HepG2 (cell line): Measurements from ENCODE around the gene SMYD4. TPM values are rescaled to one million over a fixed set of nuclear protein-coding genes. Genes with fewer than 3 reads are reported as not detected.

Source experiments
- CREBL2 ChIP-seq: sonication (generic); formaldehyde crosslinking; IDR thresholded peaks from 2 replicates; pipeline ENCODE4 v1.8.1; 2023; ENCODE audit warnings: missing genetic modification reagents, mild to moderate bottlenecking, borderline replicate concordance
- ELK4 ChIP-seq: sonication (generic); formaldehyde crosslinking; IDR thresholded peaks from 2 replicates; pipeline ENCODE4 v1.9.0; 2021; ENCODE audit warnings: missing genetic modification reagents, borderline replicate concordance
- EP300 ChIP-seq, 3 experiments: sonication (generic) in 1 of 3; formaldehyde crosslinking in 1 of 3; IDR thresholded peaks; 2 replicates each; pipeline versions ENCODE4 v1.5.1 to v1.6.1; 2011 to 2020; ENCODE audit warnings: low read depth in 2 of 3, low read length in 2 of 3, borderline replicate concordance in 1 of 3, improper control_type of control experiment in 1 of 3, mild to moderate bottlenecking in 1 of 3, missing genetic modification reagents in 1 of 3, moderate library complexity in 1 of 3
- FOXA1 ChIP-seq, 2 experiments: fragments of 450-650 bp in 1 of 2; sonication (generic) in 1 of 2; formaldehyde crosslinking in 1 of 2; IDR thresholded peaks; 2 replicates each; pipeline versions ENCODE4 v1.4.0 to v1.6.1; 2016 to 2020; ENCODE audit warnings: missing genetic modification reagents in 1 of 2
- HMGA1 ChIP-seq: sonication (generic); formaldehyde crosslinking; conservative IDR thresholded peaks from 2 replicates; pipeline ENCODE4 v1.4.0; 2020; ENCODE audit warnings: missing genetic modification reagents
- JUND ChIP-seq: sonication (generic); formaldehyde crosslinking; IDR thresholded peaks from 2 replicates; pipeline ENCODE4 v1.8.0; 2022; ENCODE audit warnings: mild to moderate bottlenecking, missing genetic modification reagents
- PCBP2 ChIP-seq: fragments of 200-400 bp; formaldehyde crosslinking; optimal IDR thresholded peaks from 2 replicates; pipeline ENCODE3; 2018; ENCODE audit warnings: low read length, low read depth; ENCODE audit not compliant: poor library complexity, severe bottlenecking
- PTBP1 ChIP-seq: fragments of 200-400 bp; formaldehyde crosslinking; IDR thresholded peaks from 2 replicates; pipeline ENCODE4 v1.6.1; 2018; ENCODE audit warnings: low read length, low read depth; ENCODE audit not compliant: poor library complexity, severe bottlenecking
- SATB2 ChIP-seq: sonication (generic); formaldehyde crosslinking; IDR thresholded peaks from 2 replicates; pipeline ENCODE4 v1.5.0; 2020; ENCODE audit warnings: missing genetic modification reagents
- SMARCC2 ChIP-seq: fragments of 450-650 bp; IDR thresholded peaks from 2 replicates; pipeline ENCODE4 v1.6.1; 2017; ENCODE audit warnings: antibody characterized with exemption, mild to moderate bottlenecking
- SRSF4 ChIP-seq: fragments of 200-400 bp; formaldehyde crosslinking; IDR thresholded peaks from one replicate; pipeline ENCODE4 v1.6.1; 2018; ENCODE audit warnings: mild to moderate bottlenecking, low read depth, low read length, moderate library complexity; ENCODE audit not compliant: poor library complexity, severe bottlenecking
- YY1 ChIP-seq: IDR thresholded peaks from 2 replicates; pipeline ENCODE4 v1.6.1; 2011; ENCODE audit warnings: low read length, low read depth, moderate library complexity, mild to moderate bottlenecking; ENCODE audit not compliant: insufficient read depth, insufficient replicate concordance
- ZBTB8A ChIP-seq: sonication (generic); formaldehyde crosslinking; IDR thresholded peaks from 2 replicates; pipeline ENCODE4 v1.4.0; 2020; ENCODE audit warnings: mild to moderate bottlenecking, low read depth, missing genetic modification reagents, borderline replicate concordance
- ZNF501 ChIP-seq: sonication (generic); formaldehyde crosslinking; IDR thresholded peaks from 2 replicates; pipeline ENCODE4 v1.5.1; 2020; ENCODE audit warnings: mild to moderate bottlenecking, moderate library complexity, missing genetic modification reagents
- ZNF703 ChIP-seq: sonication (generic); formaldehyde crosslinking; IDR thresholded peaks from 2 replicates; pipeline ENCODE4 v1.5.1; 2020; ENCODE audit warnings: missing genetic modification reagents, mild to moderate bottlenecking, moderate library complexity, borderline replicate concordance
- ZNF782 ChIP-seq: sonication (generic); formaldehyde crosslinking; IDR thresholded peaks from 2 replicates; pipeline ENCODE4 v1.4.0; 2020; ENCODE audit warnings: missing genetic modification reagents, mild to moderate bottlenecking, borderline replicate concordance
- polyA plus RNA-seq, 8 experiments: library from polyadenylated mRNA; depleted of rRNA in 3 of 8; stranded (reverse) in 7 of 8; unstranded in 1 of 8; fragments of >200 nt; fragmentation: Illumina TruSeq in 4 of 8; extraction: Trizol in 4 of 8; gene quantifications; 2 replicates each; pipeline versions ENCODE4 v1.2.1 to v1.2.3, GENCODE V29; 2011 to 2016; ENCODE audit warnings: low read depth in 4 of 8, missing spikeins in 1 of 8, mixed read lengths in 1 of 8; ENCODE audit not compliant: insufficient read depth in 1 of 8
- total RNA-seq, 5 experiments: library from RNA; depleted of rRNA; stranded (reverse); fragments of >200 nt; fragmentation: Illumina TruSeq; extraction: Trizol; gene quantifications; 2 replicates each; pipeline ENCODE4 v1.2.3, GENCODE V29; 2016; ENCODE audit warnings: low read depth in 1 of 5
- TF ChIP-seq, protein P1 (sequence below): sonication (generic); formaldehyde crosslinking; IDR thresholded peaks from 2 replicates; pipeline ENCODE4 v1.8.0; 2022; ENCODE audit warnings: mild to moderate bottlenecking, missing genetic modification reagents; ENCODE audit not compliant: insufficient replicate concordance
- TF ChIP-seq, protein P2 (sequence below): sonication (generic); formaldehyde crosslinking; IDR thresholded peaks from 2 replicates; pipeline ENCODE4 v1.5.0; 2020; ENCODE audit warnings: mild to moderate bottlenecking, missing genetic modification reagents, moderate library complexity

The SMYD4 gene
- total and polyA plus RNA-seq, 2 of the 13 experiments (the other 11 are each of a cell fraction or from before 2014, with no cell fraction given), result 7.4 to 11.3 TPM

GRCh38 chr17:1735834-1736347, 93.8 kb downstream of the SMYD4 start (continued):
- no peak for TF ChIP-seq ZNF703 (CRISPR knock-in tag)
- TF ChIP-seq ZNF782 (CRISPR knock-in tag), result no peak; the same call in 1 of the 2 replicates
- TF ChIP-seq ZNF501 (CRISPR knock-in tag), result no peak
- TF ChIP-seq ZBTB8A (CRISPR knock-in tag), result peak; percentile 23; the same call in 1 of the 2 replicates
- peak; percentile 85; the same call in 1 of the 2 replicates for TF ChIP-seq CREBL2 (CRISPR knock-in tag)
- TF ChIP-seq, protein P1, sequence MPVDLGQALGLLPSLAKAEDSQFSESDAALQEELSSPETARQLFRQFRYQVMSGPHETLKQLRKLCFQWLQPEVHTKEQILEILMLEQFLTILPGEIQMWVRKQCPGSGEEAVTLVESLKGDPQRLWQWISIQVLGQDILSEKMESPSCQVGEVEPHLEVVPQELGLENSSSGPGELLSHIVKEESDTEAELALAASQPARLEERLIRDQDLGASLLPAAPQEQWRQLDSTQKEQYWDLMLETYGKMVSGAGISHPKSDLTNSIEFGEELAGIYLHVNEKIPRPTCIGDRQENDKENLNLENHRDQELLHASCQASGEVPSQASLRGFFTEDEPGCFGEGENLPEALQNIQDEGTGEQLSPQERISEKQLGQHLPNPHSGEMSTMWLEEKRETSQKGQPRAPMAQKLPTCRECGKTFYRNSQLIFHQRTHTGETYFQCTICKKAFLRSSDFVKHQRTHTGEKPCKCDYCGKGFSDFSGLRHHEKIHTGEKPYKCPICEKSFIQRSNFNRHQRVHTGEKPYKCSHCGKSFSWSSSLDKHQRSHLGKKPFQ (CRISPR knock-in tag), result no peak
- no peak for TF ChIP-seq SMARCC2
- no peak for TF ChIP-seq PCBP2
- TF ChIP-seq, protein P2, sequence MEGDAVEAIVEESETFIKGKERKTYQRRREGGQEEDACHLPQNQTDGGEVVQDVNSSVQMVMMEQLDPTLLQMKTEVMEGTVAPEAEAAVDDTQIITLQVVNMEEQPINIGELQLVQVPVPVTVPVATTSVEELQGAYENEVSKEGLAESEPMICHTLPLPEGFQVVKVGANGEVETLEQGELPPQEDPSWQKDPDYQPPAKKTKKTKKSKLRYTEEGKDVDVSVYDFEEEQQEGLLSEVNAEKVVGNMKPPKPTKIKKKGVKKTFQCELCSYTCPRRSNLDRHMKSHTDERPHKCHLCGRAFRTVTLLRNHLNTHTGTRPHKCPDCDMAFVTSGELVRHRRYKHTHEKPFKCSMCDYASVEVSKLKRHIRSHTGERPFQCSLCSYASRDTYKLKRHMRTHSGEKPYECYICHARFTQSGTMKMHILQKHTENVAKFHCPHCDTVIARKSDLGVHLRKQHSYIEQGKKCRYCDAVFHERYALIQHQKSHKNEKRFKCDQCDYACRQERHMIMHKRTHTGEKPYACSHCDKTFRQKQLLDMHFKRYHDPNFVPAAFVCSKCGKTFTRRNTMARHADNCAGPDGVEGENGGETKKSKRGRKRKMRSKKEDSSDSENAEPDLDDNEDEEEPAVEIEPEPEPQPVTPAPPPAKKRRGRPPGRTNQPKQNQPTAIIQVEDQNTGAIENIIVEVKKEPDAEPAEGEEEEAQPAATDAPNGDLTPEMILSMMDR (CRISPR knock-in tag), result peak; percentile 11; the same call in 1 of the 2 replicates
- TF ChIP-seq JUND (CRISPR knock-in tag), result no peak; the same call in 1 of the 2 replicates
- TF ChIP-seq EP300 (IDR thresholded peaks at IDR 0.05; ENCODE audit: low read depth in 2 of 2, low read length in 2 of 2), result 0 out of 4 replicates have a peak, but pooled peaks of 1 of the 2 experiments have one; percentile 6
- no peak for TF ChIP-seq EP300 (CRISPR knock-in tag; IDR thresholded peaks at IDR 0.05; ENCODE audit: borderline replicate concordance)
- TF ChIP-seq FOXA1 (IDR thresholded peaks at IDR 0.05), result no peak
- no peak for TF ChIP-seq FOXA1 (CRISPR knock-in tag; IDR thresholded peaks at IDR 0.05)
- TF ChIP-seq SRSF4, result no peak
- peak; percentile 24 for TF ChIP-seq PTBP1
- no peak for TF ChIP-seq HMGA1 (CRISPR knock-in tag)
- no peak for TF ChIP-seq YY1
- no peak for TF ChIP-seq ELK4 (CRISPR knock-in tag)
- 0 out of 2 replicates have a peak, but pooled peaks have one; percentile 20 for TF ChIP-seq SATB2 (CRISPR knock-in tag)
